ENCODE data around the gene HTRA2. TPM values are rescaled to one million over a fixed set of nuclear protein-coding genes. Genes with fewer than 3 reads are reported as not detected.

Gene HTRA2
- total RNA-seq, 1 experiment from 2014 or later = 24.9 TPM

GRCh38 chr2:74540291-74540690, 10.6 kb downstream of the HTRA2 start:
- no peak overlapping the region for H3K27ac ChIP-seq (ENCODE audit: insufficient read length, low read depth, low read length)
- no peak overlapping the region for H3K9ac ChIP-seq (ENCODE audit: extremely low read depth, insufficient read length, low read length)
- no peaks in the 10 kb centered on the region for H3K4me1 ChIP-seq (ENCODE audit: insufficient read depth, low read length)
- H2BK20ac ChIP-seq (ENCODE audit: low read depth, low read length, poor library complexity, severe bottlenecking) = no peak overlapping the region
- no peak for DNase-seq
- no peak overlapping the region for H3K18ac ChIP-seq (ENCODE audit: insufficient read length, low read depth, low read length)
- no peak overlapping the region for H3K23ac ChIP-seq (ENCODE audit: insufficient read length, low read depth, low read length)
- no peak overlapping the region for H3K14ac ChIP-seq (ENCODE audit: insufficient read depth, low read length)
- WGBS (ENCODE audit: extremely low coverage, insufficient read length, low lambda C conversion rate) = no CpG with 5 or more reads among the region's 5 CpGs
- no peak overlapping the region for H2BK15ac ChIP-seq (ENCODE audit: low read depth, low read length)
- Mint-ChIP-seq H3K9me3 (no peaks in the 10 kb centered on the region), H3K36me3 (ENCODE audit: insufficient read depth in 1 of 3, low read depth in 3 of 3) (peaks cover 0 to 5% (median 3%) of the 10 kb centered on the region in 3 experiments; a peak in 3 of 7 replicates), H3K4me1 (peaks cover 3 to 9% of the 10 kb centered on the region in 2 experiments; a peak in 1 of 4 replicates), H3K27me3 (ENCODE audit: low read depth) (no peaks in the 10 kb centered on the region), H3K27ac (no peak overlapping the region), H3K4me3 (no peak overlapping the region)
- no peak overlapping the region for H3T11ph ChIP-seq (ENCODE audit: low read length)
- no peak overlapping the region for H4K5ac ChIP-seq (ENCODE audit: insufficient read length, low read depth, low read length)
- no peak overlapping the region for H2BK12ac ChIP-seq (ENCODE audit: insufficient read length, low read depth, low read length)
- no peak overlapping the region for H2BK5ac ChIP-seq (ENCODE audit: insufficient read length, low read length)
- no peak overlapping the region for H4K8ac ChIP-seq (replicated peaks; ENCODE audit: insufficient read length, low read depth, low read length)
- H3K27me3 ChIP-seq (ENCODE audit: insufficient read depth, low read length) = no peaks in the 10 kb centered on the region
- H3K79me1 ChIP-seq (ENCODE audit: insufficient read depth, low read depth, low read length, poor library complexity, severe bottlenecking) = no peaks in the 10 kb centered on the region
- no peaks in the 10 kb centered on the region for H3K23me2 ChIP-seq (ENCODE audit: insufficient read length, low read depth, low read length, poor library complexity, severe bottlenecking)
- no peak overlapping the region for H3K4ac ChIP-seq (ENCODE audit: low read depth, low read length)
- no peak overlapping the region for H2AK5ac ChIP-seq (ENCODE audit: insufficient read length, low read length)
- H2BK120ac ChIP-seq (ENCODE audit: low read depth, low read length, poor library complexity, severe bottlenecking) = no peak overlapping the region
- no peak overlapping the region for H3K56ac ChIP-seq (ENCODE audit: insufficient read length, low read depth, low read length)
- no peak overlapping the region for H4K91ac ChIP-seq (ENCODE audit: insufficient read length, low read depth, low read length)
- no peaks in the 10 kb centered on the region for H4K20me1 ChIP-seq (ENCODE audit: control insufficient read depth, insufficient read depth, insufficient read length)
- no peaks in the 10 kb centered on the region for H3K79me2 ChIP-seq (ENCODE audit: insufficient read depth, low read length)
- no peaks in the 10 kb centered on the region for H3K9me3 ChIP-seq (ENCODE audit: control insufficient read depth, low read depth, low read length)
- TF ChIP-seq CTCF (conservative IDR thresholded peaks at IDR 0.05) = no peak
- H3K4me2 ChIP-seq (ENCODE audit: insufficient read depth, insufficient read length, low read length) = no peak overlapping the region
- no peak overlapping the region for H2AFZ ChIP-seq (ENCODE audit: low read length)
